Stimulated activated CD8-positive, alpha-beta memory T cell treated with anti-CD3 and anti-CD28 coated beads, Interleukin-7, amount 100 ng/mL, for 24 hours (primary cell): Measurements from ENCODE around the gene DNAH10.

ENCODE experiments used
- DNase-seq: peaks from one replicate; pipeline ENCODE4 v3.0.0-alpha.2; 2020; ENCODE audit warnings: low read depth

Gene DNAH10

DNA sequence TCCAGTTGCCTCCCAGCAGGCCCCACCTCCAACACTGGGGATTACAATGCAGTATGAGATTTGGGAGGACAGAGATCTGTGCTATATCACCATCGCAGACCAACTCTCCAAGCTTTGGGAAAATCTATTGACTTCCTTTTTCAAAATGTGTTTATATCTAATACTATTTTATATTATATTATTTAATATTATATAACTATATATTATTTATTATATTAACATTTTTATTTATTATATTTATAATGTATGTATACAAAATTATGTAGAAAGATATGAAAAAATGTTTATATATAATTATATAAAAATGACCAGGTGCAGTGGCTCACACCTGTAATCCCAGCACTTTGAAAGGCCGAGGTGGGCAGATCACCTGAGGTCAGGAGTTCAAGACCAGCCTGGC, 36.4 kb downstream of the DNAH10 start:
- DNase-seq = no peak

DNA sequence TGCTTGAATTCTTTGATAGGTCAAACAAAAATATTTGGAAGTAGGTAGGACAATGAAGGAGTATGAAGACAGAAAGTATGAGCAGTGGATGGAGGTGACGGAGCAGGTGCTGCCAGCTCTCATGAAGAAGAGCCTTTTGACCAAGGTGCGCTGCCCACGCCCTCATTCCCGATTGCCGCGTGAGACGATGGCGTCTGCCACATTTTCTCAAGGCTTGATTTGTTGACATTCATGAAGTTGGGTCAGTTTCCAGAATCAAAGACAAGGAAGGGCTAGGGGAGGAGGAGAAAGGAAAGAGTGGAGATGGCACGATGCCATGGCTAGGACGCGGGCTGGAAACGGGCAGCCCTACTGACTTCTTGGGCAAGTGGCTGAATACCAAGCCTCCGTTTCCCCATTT, 37.1 kb downstream of the DNAH10 start:
- DNase-seq = no peak

DNA sequence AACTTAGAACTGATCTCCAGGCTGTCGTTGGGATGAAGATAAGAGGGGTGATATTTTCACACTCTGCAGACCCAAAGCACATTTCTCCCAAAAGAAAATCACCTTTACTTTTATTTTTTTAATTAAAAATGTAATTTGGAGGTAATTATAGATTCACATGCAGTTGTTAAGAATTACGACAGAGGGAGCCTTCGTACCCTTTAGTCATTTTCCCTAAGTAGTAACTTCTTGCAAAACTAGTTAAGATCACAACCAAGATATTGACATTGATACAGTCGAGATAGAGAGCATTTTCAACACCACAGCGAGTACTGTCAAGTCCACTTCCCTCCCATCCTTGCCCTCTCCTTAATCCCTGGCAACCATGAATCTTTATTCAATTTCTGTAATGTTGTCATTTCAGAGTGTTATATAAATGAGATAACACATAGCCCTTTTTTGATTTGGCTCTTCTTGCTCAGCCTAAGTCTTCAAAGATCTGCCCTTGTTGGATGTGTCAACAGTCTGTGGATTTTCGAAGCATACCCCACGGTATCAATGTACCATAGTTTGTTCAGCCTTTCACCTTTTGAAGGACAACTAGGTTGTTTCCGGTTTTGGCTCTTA, 39.6 kb downstream of the DNAH10 start:
- no peak for DNase-seq

DNA sequence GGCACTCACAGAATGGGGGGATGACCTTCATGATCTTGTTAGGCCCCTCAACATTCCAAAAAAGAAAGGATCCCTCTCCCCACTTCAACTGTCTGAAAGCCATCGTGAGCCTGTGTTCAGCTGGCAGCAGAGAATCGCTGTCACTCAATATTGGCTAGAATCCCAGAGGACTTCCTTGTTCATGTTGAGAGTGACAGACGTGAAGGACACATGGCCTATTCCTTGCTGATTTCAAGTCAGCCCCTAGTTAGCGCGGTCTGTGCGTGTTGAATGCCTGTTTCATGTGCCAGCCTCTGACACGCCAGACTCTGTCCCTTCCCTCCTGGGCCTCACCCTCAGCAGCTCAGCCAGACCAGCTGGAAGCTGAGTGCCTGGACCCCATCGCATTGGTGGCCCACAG, 43.1 kb downstream of the DNAH10 start:
- DNase-seq = no peak

DNA sequence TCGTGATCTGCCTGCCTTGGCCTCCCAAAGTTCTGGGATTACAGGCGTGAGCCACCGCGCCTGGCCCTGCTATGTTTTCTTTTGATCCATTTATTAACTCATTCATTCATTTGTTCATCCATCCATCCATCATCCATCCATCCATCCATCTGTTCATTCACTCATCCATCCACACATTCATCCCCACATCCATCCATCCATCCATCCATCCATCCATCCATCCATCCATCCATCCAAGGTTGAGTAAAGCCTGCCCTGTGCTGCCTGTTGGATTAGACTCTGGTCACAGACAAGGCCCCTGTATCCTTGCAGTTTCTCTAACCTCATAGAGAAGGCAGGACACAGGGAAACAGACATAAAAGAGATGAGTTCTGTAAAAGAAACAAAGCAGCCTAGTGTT, 44.9 kb downstream of the DNAH10 start:
- no peak for DNase-seq

DNA sequence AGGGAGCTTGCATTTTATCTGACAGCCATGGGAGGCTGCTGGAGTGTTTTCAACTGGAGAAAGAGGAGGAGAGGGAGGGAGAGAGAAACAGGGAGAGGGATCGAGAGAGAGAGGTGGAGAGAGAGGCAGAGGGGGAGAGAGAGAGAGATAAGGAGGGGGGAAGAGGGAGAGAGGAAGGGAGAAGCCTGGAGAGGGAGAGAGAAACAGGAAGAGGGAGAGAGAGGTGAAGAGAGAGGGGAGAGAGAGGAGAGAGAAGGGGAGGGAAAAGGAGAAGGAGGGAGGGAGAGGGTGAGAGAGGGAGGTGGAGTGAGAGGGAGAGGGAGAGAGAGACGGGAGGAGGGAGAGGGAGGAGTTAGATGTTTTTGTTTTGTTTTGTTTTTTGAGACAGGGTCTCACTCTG, 45.6 kb downstream of the DNAH10 start:
- DNase-seq = no peak

DNA sequence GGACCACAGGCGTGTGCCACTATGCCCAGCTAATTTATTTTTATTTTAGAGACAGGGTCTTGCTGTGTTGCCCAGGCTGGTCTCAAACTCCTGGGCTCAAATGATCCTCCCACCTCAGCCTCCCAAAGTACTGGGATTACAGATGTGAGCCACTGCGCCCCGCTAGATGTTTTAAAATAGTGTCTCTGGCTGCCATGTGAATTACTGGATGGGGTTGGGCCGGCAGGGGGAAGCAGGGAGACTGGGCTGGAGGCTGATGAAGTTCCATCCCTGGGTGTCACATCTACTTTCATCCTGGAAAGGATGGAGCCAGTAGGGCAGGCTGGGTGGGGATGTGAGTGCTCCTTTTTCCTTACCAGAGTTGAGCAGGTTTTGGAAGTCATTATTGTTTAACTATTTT, 46.1 kb downstream of the DNAH10 start:
- DNase-seq = no peak

DNA sequence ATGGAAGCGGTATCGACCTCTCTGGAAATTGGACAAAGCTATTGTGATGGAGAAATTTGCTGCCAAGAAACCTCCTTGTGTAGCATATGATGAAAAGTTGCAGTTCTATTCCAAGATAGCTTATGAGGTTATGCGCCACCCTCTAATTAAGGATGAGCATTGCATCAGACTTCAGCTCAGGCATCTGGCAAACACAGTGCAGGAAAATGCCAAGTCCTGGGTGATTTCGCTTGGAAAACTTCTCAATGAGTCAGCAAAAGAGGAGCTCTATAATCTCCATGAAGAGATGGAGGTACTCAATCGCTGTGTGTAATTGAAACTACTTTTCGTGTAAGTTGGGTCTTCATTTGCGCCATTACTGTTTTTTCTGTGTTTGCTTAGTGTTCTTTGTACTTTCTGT, 51.2 kb downstream of the DNAH10 start:
- DNase-seq = no peak

DNA sequence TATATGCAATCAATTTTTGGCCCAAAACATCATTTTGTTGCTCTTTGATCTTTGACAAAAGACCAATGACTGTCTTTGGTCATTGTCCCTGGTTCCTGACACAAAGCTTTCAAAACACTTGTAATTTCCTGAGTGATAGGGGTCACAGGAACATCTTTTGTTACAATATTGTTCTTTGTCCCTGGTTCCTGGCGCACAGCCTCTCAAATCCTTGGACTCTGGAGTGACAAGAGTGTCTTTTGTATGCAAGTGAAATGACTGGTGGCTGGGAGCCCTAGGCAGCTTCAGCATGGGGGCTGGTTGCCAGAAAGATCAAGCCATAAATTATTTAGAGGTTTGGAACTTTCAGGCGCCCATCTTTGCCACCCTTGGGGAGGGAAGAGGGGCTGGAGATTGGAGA, 53.9 kb downstream of the DNAH10 start:
- no peak for DNase-seq

DNA sequence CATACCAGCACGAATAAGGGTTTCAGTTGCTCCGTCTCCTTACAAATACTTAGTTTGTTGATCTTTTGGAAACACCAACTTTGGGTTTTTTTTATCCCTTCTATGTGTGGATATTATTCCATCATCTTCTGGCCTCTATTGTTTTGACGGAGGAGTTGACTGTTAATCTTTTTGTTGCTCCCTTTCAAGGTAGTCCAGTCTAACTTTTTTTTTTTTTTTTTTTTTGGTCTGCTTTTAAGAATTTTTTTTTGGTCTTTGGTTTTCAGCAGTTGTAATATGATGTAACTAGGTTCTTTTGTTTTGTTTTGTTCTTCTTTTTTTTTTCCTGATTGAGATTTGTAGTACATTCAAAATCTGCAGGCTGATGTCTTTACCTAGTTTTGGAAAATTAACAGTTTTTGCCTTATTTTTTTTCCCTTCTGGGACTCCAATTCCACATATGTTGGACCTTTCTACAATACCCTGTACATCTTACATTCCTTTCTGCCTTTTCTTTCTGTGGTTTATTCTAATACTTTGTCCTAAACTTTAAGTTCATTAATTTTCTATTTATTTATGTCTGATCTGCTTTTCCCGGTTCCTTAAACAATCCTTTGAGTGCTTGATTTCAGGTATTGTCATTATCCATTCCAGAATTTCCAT, 54.9 kb downstream of the DNAH10 start:
- no peak for DNase-seq

DNA sequence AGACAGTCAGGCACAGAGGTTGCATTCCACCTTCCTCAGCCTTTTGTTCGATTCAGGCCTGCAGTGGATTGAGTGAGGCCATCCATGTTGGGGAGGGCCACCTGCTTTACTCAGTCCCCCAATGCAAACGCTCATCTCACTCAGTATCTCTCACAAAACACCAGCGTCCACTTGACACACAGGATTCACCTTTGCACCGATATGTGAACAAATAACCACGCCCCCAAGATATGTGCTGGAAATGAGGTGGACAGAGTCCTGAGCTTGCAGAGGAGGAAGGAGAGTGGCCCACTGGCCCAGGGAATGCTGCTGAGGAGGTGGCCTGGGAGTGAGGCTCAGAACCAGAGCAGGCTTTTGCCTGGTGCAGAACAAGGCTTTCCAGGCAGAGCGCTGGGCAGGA, 60.7 kb downstream of the DNAH10 start:
- DNase-seq = no peak

DNA sequence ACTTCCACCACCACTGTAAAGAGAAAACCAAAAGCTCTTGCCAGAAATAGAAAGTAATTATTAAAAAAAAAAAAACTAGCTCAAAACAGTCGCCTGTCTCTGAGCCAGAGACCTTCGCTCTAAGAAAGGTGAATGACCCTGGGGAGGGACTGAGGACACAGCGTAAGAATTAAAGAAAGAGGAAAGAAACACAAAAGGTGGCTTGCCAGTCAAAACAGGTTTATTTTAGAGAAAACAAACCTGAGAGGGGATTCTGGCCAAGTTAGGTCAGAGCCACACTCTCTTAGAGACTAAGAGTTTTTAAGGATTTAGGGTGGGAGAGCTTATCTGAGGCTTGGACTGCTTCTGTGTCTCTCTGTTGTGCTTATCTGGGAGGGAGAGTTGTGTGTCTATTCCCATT, 66.0 kb downstream of the DNAH10 start:
- DNase-seq = no peak

DNA sequence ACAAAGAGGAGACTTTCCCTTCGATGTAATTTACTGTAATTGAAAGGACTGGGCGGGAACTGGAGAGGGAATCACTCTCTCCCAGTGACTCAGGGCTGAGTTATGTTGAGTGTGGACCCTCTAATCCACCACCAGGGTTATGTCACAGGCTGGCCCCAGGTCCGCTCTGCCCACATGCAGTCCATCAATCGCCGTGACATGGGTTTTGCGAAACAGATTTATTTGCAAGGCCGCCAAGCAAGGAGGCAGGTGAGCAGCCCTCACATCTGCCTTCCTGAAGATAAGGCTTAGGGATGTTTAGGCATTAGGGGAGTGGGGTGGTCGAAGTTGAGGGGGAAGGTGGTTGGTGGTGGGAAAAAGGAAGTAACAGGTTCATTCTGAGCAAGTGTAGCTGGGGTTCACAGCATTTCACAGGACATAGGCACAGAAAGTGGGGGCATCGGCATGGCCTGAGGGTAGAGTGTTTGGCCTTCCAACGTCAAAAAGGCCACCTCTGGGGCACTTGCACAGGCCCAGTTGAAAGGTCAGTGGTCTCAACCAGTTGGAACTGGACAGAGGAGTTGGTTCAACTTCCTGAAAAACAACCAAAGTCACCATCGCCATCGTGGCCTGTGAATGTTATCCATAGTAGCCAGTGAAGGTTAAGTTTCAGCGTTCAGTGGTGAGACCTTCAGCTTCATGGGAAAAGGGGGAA, 66.9 kb downstream of the DNAH10 start:
- DNase-seq = no peak

DNA sequence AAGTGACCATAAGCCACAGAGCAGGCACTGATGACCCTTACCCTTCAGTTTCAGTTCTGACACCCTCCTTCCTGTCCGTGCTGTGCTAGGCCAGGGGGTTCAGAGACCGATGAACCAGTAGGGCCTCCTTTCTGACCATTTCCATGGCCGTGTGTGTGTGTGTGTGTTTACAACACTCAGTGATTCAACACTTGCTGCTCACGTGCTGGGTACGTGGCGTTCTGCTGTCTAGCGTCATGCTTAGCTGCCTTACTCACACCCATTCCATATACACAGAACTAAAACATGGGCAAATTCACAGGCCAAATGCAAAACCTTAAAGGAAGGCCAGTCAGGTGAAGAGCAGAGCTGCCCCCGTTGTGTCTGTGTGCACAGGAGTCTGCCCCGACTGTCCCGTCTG, 67.5 kb downstream of the DNAH10 start:
- no peak for DNase-seq

DNA sequence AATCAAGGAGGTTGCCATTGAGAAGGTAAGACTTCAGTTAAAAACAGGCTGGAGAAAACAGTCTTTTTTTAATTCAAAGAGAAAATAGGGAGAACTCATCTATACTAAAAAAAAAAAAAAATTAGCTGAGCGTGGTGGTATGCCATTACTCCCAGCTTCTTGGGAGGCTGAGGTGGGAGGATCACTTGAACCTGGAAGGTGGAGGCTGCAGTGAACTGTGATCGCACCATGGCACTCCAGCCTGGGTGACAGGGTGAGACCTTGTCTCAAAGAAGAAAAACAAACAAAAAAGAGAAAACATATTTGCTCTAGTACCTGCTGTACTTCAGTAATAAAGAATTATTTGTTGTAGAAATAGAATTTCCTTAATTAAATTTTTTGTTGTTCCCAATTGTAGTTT, 68.6 kb downstream of the DNAH10 start:
- DNase-seq = no peak

DNA sequence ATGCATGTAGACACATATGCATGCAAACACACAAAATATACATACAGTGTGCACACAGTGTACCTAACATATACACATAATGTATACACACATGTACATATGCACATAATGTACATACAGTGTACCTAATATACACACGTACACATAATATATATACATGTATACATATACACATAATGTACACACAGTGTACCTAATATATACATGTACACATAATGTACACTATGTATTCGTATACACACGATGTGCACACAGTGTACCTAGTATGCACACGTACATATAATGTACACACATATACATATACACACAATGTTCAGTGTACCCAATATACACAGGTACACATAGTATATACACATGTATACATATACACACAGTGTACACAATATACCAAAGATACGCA, 70.0 kb downstream of the DNAH10 start:
- no peak for DNase-seq

DNA sequence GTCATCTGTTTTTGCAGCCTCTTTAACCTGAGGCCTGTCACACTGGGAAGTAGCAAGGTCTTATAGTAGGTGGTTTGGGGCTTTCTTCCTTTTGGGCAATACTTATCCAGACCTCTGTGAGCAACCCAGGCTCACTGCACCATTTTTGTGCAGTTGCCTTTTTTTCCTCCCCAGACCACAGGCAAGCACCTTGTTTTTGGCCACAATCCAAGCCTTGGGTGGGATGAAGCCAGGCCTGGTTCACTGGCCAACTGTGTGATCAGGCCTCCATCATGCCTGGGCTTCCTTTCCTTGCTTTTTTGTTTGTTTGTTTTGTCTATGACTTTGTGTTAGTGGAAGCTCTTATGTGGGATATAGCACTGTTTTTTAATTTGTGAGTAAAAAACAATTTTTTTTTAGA, 71.7 kb downstream of the DNAH10 start:
- no peak for DNase-seq

DNA sequence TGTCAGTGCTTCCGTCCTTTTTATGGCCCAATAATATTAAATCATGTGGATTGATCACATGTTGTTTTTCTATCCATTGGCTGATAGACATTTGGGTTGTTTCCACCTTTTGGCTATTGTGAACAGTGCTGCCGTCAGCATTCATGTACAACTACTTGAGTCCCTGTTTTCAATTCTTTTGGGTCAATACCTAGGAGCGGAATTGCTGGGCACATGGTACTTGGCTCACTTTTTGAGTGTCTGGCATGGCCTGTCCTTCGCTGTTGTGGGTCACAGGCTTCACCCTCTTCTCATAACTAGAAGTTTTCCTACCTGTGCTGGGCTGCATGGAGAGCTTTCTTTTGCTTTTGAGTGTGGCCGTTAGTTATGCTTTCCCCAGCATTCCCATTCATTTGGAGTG, 72.7 kb downstream of the DNAH10 start:
- no peak for DNase-seq

DNA sequence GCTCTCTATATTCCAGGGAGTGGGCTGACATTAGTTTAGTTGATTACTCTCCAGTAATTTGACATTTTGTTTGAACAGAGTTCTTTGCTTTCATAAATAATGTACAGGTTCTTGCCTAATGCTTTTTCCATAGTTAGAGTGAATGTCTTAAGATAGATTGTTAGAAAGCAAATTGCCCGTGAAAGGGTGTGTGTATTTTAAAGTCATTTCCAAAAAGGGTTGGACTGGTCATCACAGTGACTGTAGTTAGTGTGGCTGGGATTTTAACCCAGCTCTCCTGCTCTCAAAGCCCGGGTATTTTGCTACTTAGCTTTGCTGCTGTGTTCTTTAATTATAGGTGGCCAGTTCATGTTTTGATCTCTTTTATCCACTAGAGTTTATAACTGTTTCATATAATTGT, 74.2 kb downstream of the DNAH10 start:
- DNase-seq = no peak

DNA sequence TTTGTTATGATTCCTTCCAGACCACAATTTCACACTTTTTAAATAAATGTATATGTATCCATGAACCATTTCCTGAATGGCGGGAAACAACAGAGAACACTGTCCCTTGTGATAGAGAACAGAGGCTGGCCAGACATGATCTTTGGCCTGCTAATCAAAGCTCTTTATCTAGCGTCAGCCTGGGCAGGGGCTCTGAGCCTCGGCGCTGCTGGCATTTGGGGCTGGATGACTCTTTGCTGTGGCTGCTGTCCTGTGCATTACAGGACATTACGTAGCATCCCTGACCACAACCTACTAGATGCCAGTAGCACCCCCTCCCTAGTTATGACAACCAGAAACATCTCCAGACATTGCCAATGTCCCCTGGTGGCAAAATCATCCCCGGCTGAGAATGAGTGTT, 77.7 kb downstream of the DNAH10 start:
- DNase-seq = no peak

DNA sequence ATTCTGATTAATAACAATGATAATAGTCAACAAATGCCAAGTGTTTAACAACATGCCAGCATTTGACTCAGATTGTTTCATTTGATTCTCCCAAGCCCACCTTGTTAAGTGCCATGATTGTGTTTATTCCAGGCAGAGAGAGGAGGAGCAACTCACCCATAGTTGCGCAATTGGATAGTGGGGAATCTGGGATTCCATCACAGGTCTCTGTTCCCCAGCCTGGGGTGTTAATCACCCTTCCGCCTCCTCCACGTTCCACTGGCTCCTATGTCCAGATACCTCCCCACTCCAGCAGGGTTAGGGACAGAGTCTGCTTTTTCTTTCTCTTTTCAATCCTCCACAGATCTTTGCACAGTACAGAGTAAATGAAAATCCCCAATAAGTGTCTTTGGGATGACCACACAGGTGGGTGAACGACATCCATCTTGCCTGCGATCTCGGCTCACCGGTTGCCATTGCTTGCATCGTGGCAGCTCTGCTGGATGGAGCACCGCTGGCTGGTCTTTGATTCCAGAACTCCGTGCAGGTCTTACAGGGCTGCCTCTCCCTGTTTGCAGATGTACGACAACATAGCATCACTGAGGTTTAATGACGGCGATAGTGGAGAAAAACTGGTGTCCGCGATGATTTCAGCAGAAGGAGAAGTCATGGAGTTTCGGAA, 78.8 kb downstream of the DNAH10 start:
- DNase-seq = no peak

DNA sequence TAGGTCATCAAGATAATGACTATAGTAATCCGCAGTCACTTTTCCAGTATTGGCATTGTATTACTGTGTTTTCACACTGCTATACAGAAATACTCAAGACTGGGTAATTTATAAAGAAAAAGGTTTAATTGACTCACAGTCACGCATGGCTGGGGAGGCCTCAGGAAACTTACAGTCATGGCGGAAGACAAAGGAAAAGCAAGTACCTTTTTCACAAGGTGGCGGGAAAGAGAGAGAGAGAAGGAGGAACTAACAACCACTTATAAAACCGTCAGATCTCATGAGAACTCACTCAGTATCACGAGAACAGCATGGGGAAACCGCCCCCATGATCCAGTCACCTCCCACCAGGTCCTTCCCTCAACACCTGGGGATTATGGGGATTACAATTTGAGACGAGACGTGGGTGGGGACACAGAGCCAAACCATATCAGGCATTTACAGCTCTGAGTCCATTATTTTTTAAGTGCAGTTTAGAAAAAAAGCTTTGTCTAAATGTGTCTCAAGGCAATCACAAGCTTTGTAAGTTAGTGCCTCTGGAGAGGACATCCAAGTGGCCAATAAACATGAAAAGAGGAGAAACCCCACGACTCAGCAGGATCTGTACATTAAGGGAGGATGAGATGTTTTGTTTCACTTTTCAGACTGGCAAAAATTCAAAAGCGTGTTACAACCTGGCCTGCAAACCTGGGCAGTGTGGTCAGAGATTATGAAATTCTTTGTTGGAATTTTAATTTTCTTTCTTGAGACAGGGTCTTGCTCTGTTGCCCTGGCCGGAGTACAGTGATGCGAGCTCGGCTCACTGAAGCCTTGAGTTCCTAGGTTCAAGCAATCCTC, 82.0 kb downstream of the DNAH10 start:
- no peak for DNase-seq
